Mesendoderm (in vitro differentiated cells): ENCODE results near the gene DZIP3.

ENCODE experiments used
- DNase-seq: peaks from one replicate; pipeline ENCODE4 v3.0.0; 2013
- H2AK5ac ChIP-seq: 2 replicates; pipeline ENCODE4 v1.6.1; 2013; ENCODE audit warnings: low read length, inconsistent platforms
- H2BK120ac ChIP-seq: 2 replicates; pipeline ENCODE4 v1.6.1; 2013; ENCODE audit warnings: low read depth, mild to moderate bottlenecking, low read length, moderate library complexity, mixed read lengths
- H2BK15ac ChIP-seq: replicated peaks from 2 replicates; pipeline ENCODE4 v1.6.1; 2013; ENCODE audit warnings: low read depth, mild to moderate bottlenecking, moderate library complexity
- H2BK5ac ChIP-seq: 2 replicates; pipeline ENCODE4 v1.6.1; 2013; ENCODE audit warnings: low read length, inconsistent platforms
- H3K18ac ChIP-seq: 2 replicates; pipeline ENCODE4 v1.6.1; 2013; ENCODE audit warnings: mild to moderate bottlenecking, low read length, mixed read lengths
- H3K23ac ChIP-seq: one replicate; pipeline ENCODE4 v1.6.1; 2013; ENCODE audit warnings: low read length
- H3K27ac ChIP-seq: 2 replicates; pipeline ENCODE4 v1.5.1; 2013; ENCODE audit warnings: low read depth, mild to moderate bottlenecking, inconsistent platforms, low read length, moderate library complexity
- H3K27me3 ChIP-seq: 2 replicates; pipeline ENCODE4 v1.6.1; 2013; ENCODE audit warnings: low read length, control low read depth, mild to moderate bottlenecking, inconsistent platforms; ENCODE audit not compliant: insufficient read depth, poor library complexity
- H3K36me3 ChIP-seq: 2 replicates; pipeline ENCODE4 v1.6.1; 2013; ENCODE audit warnings: low read length, inconsistent platforms; ENCODE audit not compliant: control insufficient read depth, insufficient read depth
- H3K4ac ChIP-seq: one replicate; pipeline ENCODE4 v1.6.1; 2013; ENCODE audit warnings: low read depth, mild to moderate bottlenecking, low read length, moderate library complexity
- H3K4me1 ChIP-seq: 2 replicates; pipeline ENCODE4 v1.6.1; 2013; ENCODE audit warnings: low read depth, low read length, inconsistent platforms; ENCODE audit not compliant: control insufficient read depth
- H3K4me2 ChIP-seq: 2 replicates; pipeline ENCODE4 v1.6.1; 2013; ENCODE audit warnings: low read length
- H3K4me3 ChIP-seq: 2 replicates; pipeline ENCODE4 v1.5.1; 2013; ENCODE audit warnings: mild to moderate bottlenecking, low read length
- H3K56ac ChIP-seq: one replicate; pipeline ENCODE4 v1.6.1; 2013; ENCODE audit warnings: low read length
- H3K79me1 ChIP-seq: 2 replicates; pipeline ENCODE4 v1.6.1; 2013; ENCODE audit warnings: low read length, inconsistent platforms
- H3K79me2 ChIP-seq: 2 replicates; pipeline ENCODE4 v1.6.1; 2013; ENCODE audit warnings: mild to moderate bottlenecking, low read length; ENCODE audit not compliant: control insufficient read depth, insufficient read depth
- H3K9ac ChIP-seq: 2 replicates; pipeline ENCODE4 v1.6.1; 2013; ENCODE audit warnings: low read length, inconsistent platforms
- H4K5ac ChIP-seq: one replicate; pipeline ENCODE4 v1.6.1; 2013; ENCODE audit warnings: low read length
- H4K8ac ChIP-seq: one replicate; pipeline ENCODE4 v1.6.1; 2013; ENCODE audit warnings: low read depth, mild to moderate bottlenecking, control low read depth, low read length, moderate library complexity
- WGBS: extraction: QIAGEN DNeasy Blood & Tissue Kit; methylation state at CpG from one replicate; pipeline ENCODE4 v1.1.7; 2013; ENCODE audit warnings: low lambda C conversion rate, missing lambda C conversion rate; ENCODE audit not compliant: insufficient coverage; ENCODE audit errors: extremely low coverage; 5-methylcytosine and 5-hydroxymethylcytosine counted together

Gene DZIP3

DNA sequence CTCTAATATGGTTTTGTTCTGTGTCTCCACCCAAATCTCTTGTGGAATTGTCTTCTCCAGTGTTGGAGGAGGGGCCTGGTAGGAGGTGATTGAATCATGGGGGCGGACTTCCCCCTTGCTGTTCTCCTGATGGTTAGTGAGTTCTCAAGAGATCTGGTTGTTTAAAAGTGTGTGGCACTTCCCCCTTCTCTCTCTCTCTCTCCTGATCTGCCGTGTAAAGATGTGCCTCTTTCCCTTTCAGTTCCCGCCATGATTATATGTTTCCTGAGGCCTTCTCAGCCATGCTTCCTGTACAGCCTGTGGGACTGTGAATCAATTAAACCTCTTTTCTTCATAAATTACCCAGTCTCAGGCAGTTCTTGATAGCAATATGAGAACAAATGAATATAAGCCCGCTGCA, 134.6 kb downstream of the DZIP3 start:
- Histone ChIP-seq H3K79me1 (no peaks in the 10 kb centered on the region), H3K18ac (no peak overlapping the region), H3K4me1 (no peaks in the 10 kb centered on the region), H4K8ac (no peak overlapping the region), H2BK15ac (no peak overlapping the region), H3K23ac (no peak overlapping the region), H3K56ac (no peak overlapping the region), H3K36me3 (no peaks in the 10 kb centered on the region), H2BK120ac (no peak overlapping the region), H4K5ac (no peak overlapping the region), H3K4me2 (no peak overlapping the region), H2AK5ac (no peak overlapping the region), H3K79me2 (no peaks in the 10 kb centered on the region), H3K4me3 (no peak overlapping the region), H3K27ac (no peak overlapping the region), H3K27me3 (no peaks in the 10 kb centered on the region), H2BK5ac (no peak overlapping the region), H3K4ac (no peak overlapping the region), H3K9ac (no peak overlapping the region)
- DNase-seq, result peak; percentile 24
- no CpG with 5 or more reads among the region's 4 CpGs for WGBS

- no peak overlapping the region for H3K4me2 ChIP-seq
- no peaks in the 10 kb centered on the region for H3K79me1 ChIP-seq
- no peaks in the 10 kb centered on the region for H3K79me2 ChIP-seq
- H3K36me3 ChIP-seq, result no peaks in the 10 kb centered on the region
- no peak overlapping the region for H3K23ac ChIP-seq
- H3K27ac ChIP-seq, result no peak overlapping the region
- no peak overlapping the region for H3K4me3 ChIP-seq
- H2BK15ac ChIP-seq, result no peak overlapping the region
- no peak overlapping the region for H2BK120ac ChIP-seq
- no peaks in the 10 kb centered on the region for H3K27me3 ChIP-seq
- H3K4ac ChIP-seq, result no peak overlapping the region
- H4K5ac ChIP-seq, result no peak overlapping the region
- no peak for DNase-seq
- no peak overlapping the region for H2BK5ac ChIP-seq
- H2AK5ac ChIP-seq, result no peak overlapping the region
- no peak overlapping the region for H3K18ac ChIP-seq
- no peaks in the 10 kb centered on the region for H3K4me1 ChIP-seq
- no peak overlapping the region for H4K8ac ChIP-seq
- no peak overlapping the region for H3K56ac ChIP-seq
- H3K9ac ChIP-seq, result no peak overlapping the region
Measured at GRCh38 chr3:108728105-108728504, 138.6 kb downstream of the DZIP3 start.

DNA sequence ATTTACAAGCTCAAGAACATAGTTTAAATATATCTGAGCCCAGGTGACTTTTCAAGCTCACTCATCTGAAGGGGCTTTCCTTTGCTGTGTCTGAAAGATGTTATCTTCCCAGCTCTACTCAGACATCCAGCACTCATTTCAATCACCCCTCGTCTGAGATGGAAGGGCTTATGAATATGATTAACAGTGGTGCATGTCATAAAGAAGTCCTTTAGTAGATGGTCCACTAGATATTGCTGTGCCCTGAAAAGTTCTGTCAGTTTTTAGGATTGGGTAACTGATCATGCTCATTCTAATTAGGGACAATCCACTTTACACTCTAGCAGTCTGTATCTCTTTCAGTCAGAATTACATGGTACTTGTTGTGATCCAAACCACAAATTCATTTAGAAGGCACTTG, 139.4 kb downstream of the DZIP3 start:
- Histone ChIP-seq H3K4me2 (no peak overlapping the region), H4K8ac (no peak overlapping the region), H2BK120ac (no peak overlapping the region), H3K18ac (no peak overlapping the region), H3K9ac (no peak overlapping the region), H3K4me3 (no peak overlapping the region), H2AK5ac (no peak overlapping the region), H3K36me3 (no peaks in the 10 kb centered on the region), H3K79me2 (no peaks in the 10 kb centered on the region), H3K79me1 (no peaks in the 10 kb centered on the region), H2BK5ac (no peak overlapping the region), H3K56ac (no peak overlapping the region), H3K27ac (no peak overlapping the region), H3K4me1 (no peaks in the 10 kb centered on the region), H3K4ac (no peak overlapping the region), H2BK15ac (no peak overlapping the region), H3K23ac (no peak overlapping the region), H3K27me3 (no peaks in the 10 kb centered on the region), H4K5ac (no peak overlapping the region)
- DNase-seq, result no peak
- WGBS, result no CpG with 5 or more reads among the region's 1 CpG

DNA sequence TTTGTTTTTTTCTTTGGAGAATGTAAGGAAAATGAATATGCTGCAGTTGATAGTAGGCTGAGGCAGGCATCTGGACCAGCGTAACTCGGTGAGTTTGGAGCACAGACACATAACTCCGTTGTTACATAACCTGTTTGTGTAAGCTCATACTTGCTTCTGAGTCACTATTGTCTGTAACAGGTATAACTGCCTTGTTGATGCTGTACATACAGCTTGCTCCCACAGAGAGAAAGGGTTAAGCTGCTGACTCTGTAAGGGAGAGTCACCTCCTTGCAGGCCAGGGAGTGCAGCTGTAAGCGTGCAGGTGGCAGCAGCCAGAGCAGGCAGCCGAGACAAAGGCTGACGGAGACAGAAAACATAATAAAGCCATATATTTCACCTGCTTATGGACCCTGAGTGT, 147.3 kb downstream of the DZIP3 start:
- no peaks in the 10 kb centered on the region for H3K79me1 ChIP-seq
- H2BK5ac ChIP-seq, result no peak overlapping the region
- H3K56ac ChIP-seq, result no peak overlapping the region
- H3K36me3 ChIP-seq, result no peaks in the 10 kb centered on the region
- no peak overlapping the region for H4K8ac ChIP-seq
- no peak overlapping the region for H3K23ac ChIP-seq
- DNase-seq, result no peak
- no peak overlapping the region for H2BK120ac ChIP-seq
- H3K4ac ChIP-seq, result no peak overlapping the region
- WGBS, result no CpG with 5 or more reads among the region's 6 CpGs
- H3K79me2 ChIP-seq, result no peaks in the 10 kb centered on the region
- no peak overlapping the region for H2BK15ac ChIP-seq
- H3K27me3 ChIP-seq, result no peaks in the 10 kb centered on the region
- H3K4me2 ChIP-seq, result no peak overlapping the region
- H4K5ac ChIP-seq, result no peak overlapping the region
- no peak overlapping the region for H3K18ac ChIP-seq
- H3K27ac ChIP-seq, result no peak overlapping the region
- H2AK5ac ChIP-seq, result no peak overlapping the region
- H3K4me1 ChIP-seq, result no peaks in the 10 kb centered on the region
- H3K9ac ChIP-seq, result no peak overlapping the region
- H3K4me3 ChIP-seq, result no peak overlapping the region

GRCh38 chr3:108742929-108743328, 153.4 kb downstream of the DZIP3 start:
- no peak for DNase-seq
- Histone ChIP-seq H2AK5ac (no peak overlapping the region), H3K27me3 (no peaks in the 10 kb centered on the region), H2BK15ac (no peak overlapping the region), H3K79me1 (no peaks in the 10 kb centered on the region), H2BK120ac (no peak overlapping the region), H3K56ac (no peak overlapping the region), H3K4me2 (no peak overlapping the region), H3K18ac (no peak overlapping the region), H3K9ac (no peak overlapping the region), H3K4me1 (no peaks in the 10 kb centered on the region), H4K8ac (no peak overlapping the region), H3K4ac (no peak overlapping the region), H2BK5ac (no peak overlapping the region), H3K36me3 (no peaks in the 10 kb centered on the region), H4K5ac (no peak overlapping the region), H3K4me3 (no peak overlapping the region), H3K27ac (no peak overlapping the region), H3K79me2 (no peaks in the 10 kb centered on the region), H3K23ac (no peak overlapping the region)
- no CpG with 5 or more reads among the region's 1 CpG for WGBS
